HG02943 (cell line): ENCODE data around the gene SLC37A1.

Source experiments
- ATAC-seq: cut with Tn5 transposase; IDR thresholded peaks from one replicate; pipeline ENCODE4 v1.9.1; 2021; ENCODE audit warnings: mild to moderate bottlenecking, low read depth, moderate library complexity; ENCODE audit not compliant: unreplicated experiment

Gene SLC37A1

DNA sequence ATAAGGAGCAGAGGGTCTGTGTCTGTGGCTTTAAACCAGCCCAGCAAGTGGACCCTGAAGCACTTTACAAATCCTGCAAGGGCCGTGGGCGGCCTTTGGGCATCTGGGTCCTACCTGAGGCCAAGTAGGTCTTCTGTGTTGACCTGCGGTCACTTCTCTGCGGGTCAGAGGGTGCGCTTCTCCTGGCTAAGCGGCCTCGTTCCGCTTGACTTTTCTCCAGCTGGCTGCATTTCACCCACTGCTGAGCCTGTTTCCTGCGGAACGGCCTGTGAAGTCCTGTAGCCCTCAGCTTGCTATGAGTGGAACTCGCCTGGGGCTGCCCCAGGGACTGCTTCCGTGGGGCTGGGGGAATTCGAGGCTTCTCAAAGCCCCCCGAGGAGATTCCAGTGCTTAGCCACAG is 43.3 kb downstream of the SLC37A1 start:
- ATAC-seq: no peak

DNA sequence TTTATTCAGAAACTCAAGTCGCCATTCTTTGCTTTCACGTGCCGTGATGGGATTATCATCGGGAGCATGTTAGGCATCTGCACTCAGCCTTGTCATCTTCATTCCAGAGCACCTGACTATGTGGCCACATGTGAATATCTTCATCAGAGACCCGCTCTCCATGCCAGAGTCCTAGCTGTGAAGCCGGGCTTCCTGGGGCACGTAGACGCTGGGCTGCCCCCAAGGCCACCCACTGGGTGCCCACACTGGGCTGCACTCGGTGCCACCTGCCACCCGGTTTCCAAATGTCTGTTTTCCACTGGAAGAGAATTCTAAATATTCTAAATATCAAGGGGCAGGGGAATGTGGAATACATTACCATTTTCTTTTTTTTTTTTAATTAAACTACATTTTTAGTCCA is 43.8 kb downstream of the SLC37A1 start:
- ATAC-seq: no peak

DNA sequence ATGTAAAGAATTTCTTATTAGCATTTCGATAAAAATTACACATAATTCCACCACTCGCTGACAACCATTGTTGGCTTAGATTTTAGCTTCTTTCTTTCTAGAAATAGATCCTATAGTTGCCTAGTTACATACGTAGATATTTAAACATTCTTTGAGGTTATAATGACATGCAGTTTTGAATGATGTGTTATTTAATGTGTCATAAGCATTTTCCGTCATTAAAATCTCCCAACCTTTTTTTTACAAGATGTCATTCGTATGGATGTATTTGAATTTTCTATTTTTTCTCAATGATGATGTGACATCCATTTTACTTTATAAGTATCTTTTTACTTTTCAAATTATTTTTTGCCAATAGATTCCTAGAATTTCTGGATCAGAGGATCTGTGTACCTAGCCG is 44.7 kb downstream of the SLC37A1 start:
- ATAC-seq: no peak

GRCh38 chr21:42558846-42559245 is 45.2 kb downstream of the SLC37A1 start:
- no peak for ATAC-seq

DNA sequence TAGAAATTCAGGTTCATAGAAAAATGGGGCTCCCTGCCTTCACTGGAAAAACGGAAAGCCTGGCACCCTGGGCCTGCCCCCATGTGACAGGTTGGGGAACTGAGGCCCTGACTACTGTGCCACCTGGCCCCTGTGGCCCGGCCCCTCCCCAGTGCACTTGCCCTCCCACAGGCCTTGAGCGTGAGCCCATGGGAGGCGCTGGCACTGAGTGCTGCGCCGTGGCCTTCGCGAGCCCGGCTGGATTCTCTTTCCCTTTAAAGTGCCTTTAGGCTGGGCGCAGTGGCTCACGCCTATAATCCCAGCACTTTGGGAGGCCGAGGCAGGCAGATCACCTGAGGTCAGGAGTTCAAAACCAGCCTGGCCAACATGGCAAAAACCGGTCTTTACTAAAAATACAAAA is 45.7 kb downstream of the SLC37A1 start:
- ATAC-seq: no peak

DNA sequence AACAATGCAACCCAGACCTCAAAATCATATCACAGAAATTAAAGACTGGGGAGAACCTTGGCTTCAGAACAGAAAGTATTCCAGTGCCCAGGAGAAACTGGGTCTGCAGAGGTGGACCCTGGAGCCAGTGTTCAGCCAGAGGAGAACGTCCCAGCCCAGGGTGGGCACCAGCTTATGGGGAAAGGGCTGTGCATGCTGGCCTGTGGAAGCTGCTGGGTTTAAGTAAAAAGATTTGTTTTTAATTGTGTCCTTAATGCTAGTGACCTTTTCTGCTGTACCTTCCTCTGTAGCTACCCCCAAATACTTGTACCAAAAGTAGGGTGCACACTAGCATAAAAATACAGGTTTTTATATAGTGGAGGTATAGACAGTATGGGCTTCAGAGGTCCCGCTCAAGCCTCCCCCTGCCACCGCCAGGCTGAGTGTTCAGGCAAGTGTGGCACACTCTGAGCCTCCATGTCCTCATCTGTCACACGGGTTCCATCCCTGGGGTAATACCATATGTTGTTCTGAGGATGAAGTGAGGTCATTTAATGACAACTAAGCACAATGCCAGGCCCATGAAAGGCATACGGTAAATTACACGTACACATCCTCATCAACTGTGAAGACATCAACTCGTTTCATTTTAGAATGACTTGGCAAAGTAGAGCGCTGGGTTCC is 47.0 kb downstream of the SLC37A1 start:
- no peak for ATAC-seq

GRCh38 chr21:42561762-42562650 is 48.4 kb downstream of the SLC37A1 start:
- no peak for ATAC-seq

- no peak for ATAC-seq
These were observed 49.2 kb downstream of the SLC37A1 start for GRCh38 chr21:42562816-42563215.

- no peak for ATAC-seq
These were observed 49.6 kb downstream of the SLC37A1 start for GRCh38 chr21:42563261-42563660.

- no peak for ATAC-seq
These were observed 50.0 kb downstream of the SLC37A1 start for GRCh38 chr21:42563686-42564085.

DNA sequence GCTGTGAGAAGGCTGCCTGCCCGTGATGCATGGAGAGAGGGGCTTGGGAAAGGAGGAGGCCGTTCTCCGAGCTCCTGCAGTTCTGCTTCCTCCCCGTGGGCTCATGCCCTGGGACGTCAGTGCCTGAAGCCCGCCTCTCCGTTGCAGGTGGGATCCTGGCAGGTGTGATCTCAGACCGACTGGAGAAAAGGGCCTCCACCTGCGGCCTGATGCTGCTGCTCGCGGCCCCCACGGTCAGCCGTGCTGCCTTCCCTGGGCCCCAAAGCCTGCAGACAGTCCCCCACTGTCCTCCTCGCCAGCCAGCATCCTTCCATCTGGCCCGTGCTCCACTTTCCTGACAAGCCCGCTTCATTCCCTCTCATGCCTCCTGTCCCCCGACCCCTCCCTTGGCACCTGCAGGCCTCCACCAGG is 50.9 kb downstream of the SLC37A1 start:
- ATAC-seq: no peak

GRCh38 chr21:42565206-42565810 is 51.7 kb downstream of the SLC37A1 start:
- ATAC-seq: no peak

DNA sequence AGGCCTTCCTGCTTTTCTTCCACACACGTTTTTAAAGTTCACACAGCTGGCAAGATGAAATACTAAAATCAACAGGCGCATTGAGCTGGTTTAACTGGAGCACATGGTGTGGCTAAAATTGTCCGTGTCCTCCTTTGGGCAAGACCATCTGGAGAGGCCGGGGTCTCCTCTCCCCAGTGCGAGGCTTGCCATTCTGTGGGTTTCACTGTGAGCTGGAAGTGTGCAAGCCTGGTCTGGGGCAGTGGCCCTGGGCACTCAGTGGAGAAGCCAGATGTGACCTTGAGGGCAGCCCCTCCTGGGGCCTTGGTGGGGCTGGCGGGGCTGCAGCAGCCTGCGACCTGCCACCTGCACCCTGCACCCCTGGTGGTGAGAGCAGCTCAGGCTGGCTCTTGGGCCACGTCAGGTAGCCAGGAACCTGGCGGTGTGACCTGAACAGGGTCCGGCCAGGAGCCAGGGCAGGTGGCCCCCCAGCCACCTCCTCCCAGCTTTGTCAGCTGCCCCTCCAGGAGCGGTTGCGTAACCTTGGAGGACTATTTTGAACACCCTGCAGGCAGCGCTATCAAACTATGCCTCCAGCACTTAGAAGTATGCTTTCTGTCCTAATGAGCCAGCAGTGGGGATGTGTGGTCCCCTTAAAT is 52.4 kb downstream of the SLC37A1 start:
- no peak for ATAC-seq

DNA sequence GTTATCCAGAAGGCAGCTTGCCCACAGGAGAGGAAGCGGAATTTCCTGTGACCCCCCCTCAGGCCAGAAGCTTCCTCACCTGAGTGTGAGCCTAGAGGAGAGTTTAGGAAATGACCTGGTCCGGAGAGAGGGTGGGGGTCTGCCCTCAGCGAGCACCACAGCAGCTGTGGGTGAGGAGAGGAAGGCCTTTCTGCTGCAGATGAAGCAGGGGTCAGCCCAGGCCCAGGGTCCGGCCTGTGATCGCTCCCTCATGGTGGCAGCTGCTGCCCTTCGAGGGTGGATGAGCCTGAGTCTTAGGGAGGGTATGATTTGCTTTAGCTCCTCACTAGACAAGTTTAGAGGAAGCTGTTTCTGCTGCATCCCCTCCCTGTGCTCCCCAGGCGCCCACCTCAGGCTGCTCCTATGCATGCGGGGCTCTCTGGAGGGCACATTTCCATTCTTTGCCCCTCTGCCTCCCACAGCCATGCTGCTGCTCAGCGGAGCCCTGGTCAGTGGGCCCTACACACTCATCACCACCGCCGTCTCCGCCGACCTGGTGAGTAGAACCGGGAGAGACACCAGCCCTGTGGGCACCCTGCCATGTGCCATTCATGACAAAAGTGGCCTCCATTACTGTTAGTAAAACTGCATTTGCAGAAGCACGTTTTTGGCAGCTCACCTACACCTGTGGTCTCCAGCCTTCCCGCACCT is 53.0 kb downstream of the SLC37A1 start:
- no peak for ATAC-seq

DNA sequence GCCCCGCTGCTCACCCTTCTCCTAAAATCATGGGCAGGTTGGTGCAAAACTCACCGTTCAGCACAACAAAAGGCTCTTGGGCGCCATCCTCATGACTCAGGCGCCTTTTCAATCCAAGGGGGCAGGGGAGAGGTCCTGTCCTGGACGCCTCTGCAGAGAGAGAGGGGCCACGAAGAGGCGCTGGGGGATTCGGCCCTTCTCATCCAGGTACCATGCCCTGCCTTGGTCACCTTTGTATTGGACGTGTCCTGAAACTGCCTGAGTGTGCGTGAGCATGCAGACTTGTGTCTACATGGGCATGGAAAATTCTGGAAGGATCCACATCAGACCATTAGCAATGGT is 53.5 kb downstream of the SLC37A1 start:
- no peak for ATAC-seq

- no peak for ATAC-seq
These were observed 54.2 kb downstream of the SLC37A1 start for GRCh38 chr21:42567861-42568260.

DNA sequence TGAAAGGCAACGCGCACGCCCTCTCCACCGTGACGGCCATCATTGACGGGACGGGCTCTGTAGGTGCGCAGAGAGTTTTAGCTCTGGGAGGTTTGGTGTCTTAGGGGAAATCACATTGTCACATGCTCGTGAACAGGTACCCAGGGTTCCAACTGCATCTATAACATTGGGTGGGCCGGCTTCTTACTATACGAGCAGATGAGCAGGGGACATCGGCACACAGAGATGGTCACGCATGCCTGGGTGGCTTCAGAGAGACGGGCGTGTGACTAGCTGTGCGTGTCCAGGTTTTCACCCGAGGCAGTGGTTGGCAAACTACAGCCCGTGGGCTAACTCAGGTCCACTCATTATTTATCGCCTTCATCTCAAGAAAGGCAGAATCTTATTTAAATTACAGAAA is 54.7 kb downstream of the SLC37A1 start:
- no peak for ATAC-seq

GRCh38 chr21:42568866-42569731 is 55.4 kb downstream of the SLC37A1 start:
- ATAC-seq: no peak

DNA sequence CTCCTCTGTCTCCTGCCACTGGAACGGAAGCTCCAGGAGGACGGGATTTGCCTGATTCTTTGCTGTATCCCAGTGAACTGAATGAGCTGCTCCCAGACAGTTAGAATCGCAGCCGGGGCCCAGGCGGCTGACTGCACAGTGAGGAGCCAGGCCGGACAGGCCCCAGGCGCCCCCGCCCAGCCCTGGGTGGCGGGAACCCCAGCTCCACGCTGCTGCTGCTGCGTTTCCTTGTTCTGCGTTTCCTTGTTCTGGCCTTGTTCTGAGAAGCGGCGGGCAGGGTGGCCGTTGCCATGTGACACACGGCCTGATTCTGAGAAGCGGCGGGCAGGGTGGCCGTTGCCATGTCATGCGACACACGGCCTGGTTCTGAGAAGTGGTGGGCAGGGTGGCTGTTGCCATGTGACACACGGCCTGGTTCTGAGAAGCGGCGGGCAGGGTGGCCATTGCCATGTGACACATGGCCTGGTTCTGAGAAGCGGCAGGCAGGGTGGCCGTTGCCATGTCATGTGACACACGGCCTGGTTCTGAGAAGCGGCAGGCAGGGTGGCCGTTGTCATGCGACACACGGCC is 56.2 kb downstream of the SLC37A1 start:
- no peak for ATAC-seq
